ENCODE data around the gene CNOT6L.
A peak's percentile ranks its signal among the peaks of the same experiment; 100 is the strongest.
"Not testable (repeated sequence)": the region's sequence is repeated elsewhere in the genome, so short reads cannot be mapped to it uniquely, and the experiment has no call there.

CNOT6L gene

GRCh38 chr4:77818602-77819403 is at the start of gene CNOT6L:
Gene CNOT6L (minus strand): TSS chr4:77819368. CDS start chr4:77819308, 60 bp downstream.
- DNase-seq: peak; percentile 38

GRCh38 chr4:77865259-77865658 is 46.1 kb upstream of the CNOT6L start:
- DNase-seq: no peak

- DNase-seq: not testable (repeated sequence)
Measured at GRCh38 chr4:77863341-77863740, 44.2 kb upstream of the CNOT6L start.

- DNase-seq: peak; percentile 96
Measured at GRCh38 chr4:77862478-77863216, 43.5 kb upstream of the CNOT6L start, which contains the start of gene MRPL1. Gene MRPL1 (plus strand): TSS chr4:77862830. CDS start chr4:77862849, 19 bp downstream.

- no peak for DNase-seq
Measured at GRCh38 chr4:77861495-77861894, 42.3 kb upstream of the CNOT6L start.

GRCh38 chr4:77859256-77859655 is 40.1 kb upstream of the CNOT6L start:
- DNase-seq: no peak

- no peak for DNase-seq
Measured at GRCh38 chr4:77856152-77856551, 37.0 kb upstream of the CNOT6L start.

GRCh38 chr4:77854431-77855111 is 35.4 kb upstream of the CNOT6L start:
- DNase-seq: no peak

GRCh38 chr4:77852892-77853495 is 33.8 kb upstream of the CNOT6L start:
- DNase-seq: no peak

- no peak for DNase-seq
Measured at GRCh38 chr4:77849278-77849965, 30.3 kb upstream of the CNOT6L start.

- DNase-seq: no peak
Measured at GRCh38 chr4:77848508-77848907, 29.3 kb upstream of the CNOT6L start.

- no peak for DNase-seq
Measured at GRCh38 chr4:77845929-77846328, 26.8 kb upstream of the CNOT6L start.

- no peak for DNase-seq
Measured at GRCh38 chr4:77845400-77845799, 26.2 kb upstream of the CNOT6L start.

GRCh38 chr4:77844363-77844762 is 25.2 kb upstream of the CNOT6L start:
- DNase-seq: no peak

- DNase-seq: no peak
Measured at GRCh38 chr4:77843628-77844027, 24.5 kb upstream of the CNOT6L start.

GRCh38 chr4:77834403-77834802 is 15.2 kb upstream of the CNOT6L start:
- no peak for DNase-seq

GRCh38 chr4:77833126-77833724 is 14.1 kb upstream of the CNOT6L start:
- DNase-seq: no peak

- no peak for DNase-seq
Measured at GRCh38 chr4:77827343-77827742, 8.2 kb upstream of the CNOT6L start.

GRCh38 chr4:77826275-77826674 is 7.1 kb upstream of the CNOT6L start:
- no peak for DNase-seq

- DNase-seq: no peak
Measured at GRCh38 chr4:77821775-77822174, 2.6 kb upstream of the CNOT6L start.

GRCh38 chr4:77820649-77821561 is 1.7 kb upstream of the CNOT6L start:
- no peak for DNase-seq

All from COR-L47 (cell line).